Limb (tissue), 2 donors: ENCODE results near the gene ASCC1.

Experiments
- DNase-seq, 2 donors: peaks; one replicate each; pipeline ENCODE4 v3.0.0-alpha.2; 2016; ENCODE audit errors: extremely low spot score in 2 of 2

ASCC1 gene

GRCh38 chr10:72099600-72099921, 116.5 kb downstream of the ASCC1 start:
- DNase-seq = no peak

GRCh38 chr10:72098836-72099599, 117.1 kb downstream of the ASCC1 start:
- DNase-seq = no peak

GRCh38 chr10:72098301-72098835, 117.7 kb downstream of the ASCC1 start:
- no peak for DNase-seq

- DNase-seq = no peak
Measured at GRCh38 chr10:72097448-72098300, 118.4 kb downstream of the ASCC1 start.

- DNase-seq = no peak
Measured at GRCh38 chr10:72096115-72097000, 119.7 kb downstream of the ASCC1 start.

- no peak for DNase-seq
Measured at GRCh38 chr10:72095195-72095594, 120.9 kb downstream of the ASCC1 start.

- no peak for DNase-seq
Measured at GRCh38 chr10:72094574-72094973, 121.5 kb downstream of the ASCC1 start.

- DNase-seq = no peak
Measured at GRCh38 chr10:72093450-72093849, 122.6 kb downstream of the ASCC1 start.

GRCh38 chr10:72092987-72093386, 123.1 kb downstream of the ASCC1 start:
- no peak for DNase-seq

- DNase-seq = no peak
Measured at GRCh38 chr10:72092171-72092924, 123.7 kb downstream of the ASCC1 start.

GRCh38 chr10:72090326-72090725, 125.8 kb downstream of the ASCC1 start:
- no peak for DNase-seq

GRCh38 chr10:72089618-72090017, 126.5 kb downstream of the ASCC1 start:
- no peak for DNase-seq

- DNase-seq = peak; percentile 11 to 73
Measured at GRCh38 chr10:72088889-72089575, 127.0 kb downstream of the ASCC1 start.

GRCh38 chr10:72087969-72088888, 127.8 kb downstream of the ASCC1 start, which contains the start of gene SPOCK2:
Gene SPOCK2 (minus strand): TSS chr10:72088551. CDS start chr10:72088328, 223 bp downstream.
- peak in 1 of 2 donors; percentile 59 for DNase-seq

- no peak for DNase-seq
Measured at GRCh38 chr10:72087392-72087968, 128.6 kb downstream of the ASCC1 start.

- DNase-seq = peak in 1 of 2 donors; percentile 51
Measured at GRCh38 chr10:72086466-72087391, 129.3 kb downstream of the ASCC1 start.

- no peak for DNase-seq
Measured at GRCh38 chr10:72085864-72086465, 130.1 kb downstream of the ASCC1 start.
